NT2/D1 (cell line): Measurements from ENCODE around the gene OPCML.

Experiments
- DNase-seq: peaks from one replicate; pipeline ENCODE4 v3.0.0-alpha.2; 2011; ENCODE audit warnings: low read depth, low spot score
- H3K27me3 ChIP-seq: 2 replicates; pipeline ENCODE4 v1.6.0; 2011; ENCODE audit warnings: mild to moderate bottlenecking; ENCODE audit not compliant: insufficient read length, insufficient read depth
- H3K36me3 ChIP-seq: 2 replicates; pipeline ENCODE4 v1.6.1; 2011; ENCODE audit warnings: mild to moderate bottlenecking, low read length, mixed read lengths; ENCODE audit not compliant: insufficient read depth, insufficient read length
- H3K4me1 ChIP-seq: 2 replicates; pipeline ENCODE4 v1.5.1; 2011; ENCODE audit not compliant: insufficient read depth, insufficient read length
- H3K4me3 ChIP-seq: 2 replicates; pipeline ENCODE4 v1.5.1; 2011; ENCODE audit warnings: low read depth; ENCODE audit not compliant: insufficient read length
- H3K9ac ChIP-seq: 2 replicates; pipeline ENCODE4 v1.6.0; 2011; ENCODE audit warnings: low read depth; ENCODE audit not compliant: insufficient read length
- H3K9me3 ChIP-seq: 2 replicates; pipeline ENCODE4 v1.5.1; 2011; ENCODE audit warnings: mild to moderate bottlenecking, low read length; ENCODE audit not compliant: insufficient read depth
- SUZ12 ChIP-seq: IDR thresholded peaks from 2 replicates; pipeline ENCODE4 v1.6.1; 2011; ENCODE audit not compliant: insufficient read length, insufficient read depth; ENCODE audit errors: extremely low read depth
- YY1 ChIP-seq: IDR thresholded peaks from 2 replicates; pipeline ENCODE4 v1.6.1; 2011; ENCODE audit not compliant: insufficient read length, insufficient read depth
- ZNF274 ChIP-seq: IDR thresholded peaks from 2 replicates; pipeline ENCODE4 v1.6.1; 2011; ENCODE audit warnings: mild to moderate bottlenecking, low read depth, low read length

Gene OPCML

GRCh38 chr11:133531971-133532651 is at the start of gene OPCML:
OPCML (minus strand) TSS chr11:133532501.
- H3K9me3 ChIP-seq, result no peaks in the 10 kb centered on the region
- peaks cover 15% of the 10 kb centered on the region for H3K27me3 ChIP-seq
- no peaks in the 10 kb centered on the region for H3K36me3 ChIP-seq
- H3K4me3 ChIP-seq, result peak within 1 kb of the TSS; percentile 70
- DNase-seq, result no peak
- peaks cover 3% of the 10 kb centered on the region for H3K4me1 ChIP-seq
- peak within 1 kb of the TSS; percentile 78 for H3K9ac ChIP-seq
- TF ChIP-seq YY1 (no peak), ZNF274 (no peak), SUZ12 (no peak)

DNA sequence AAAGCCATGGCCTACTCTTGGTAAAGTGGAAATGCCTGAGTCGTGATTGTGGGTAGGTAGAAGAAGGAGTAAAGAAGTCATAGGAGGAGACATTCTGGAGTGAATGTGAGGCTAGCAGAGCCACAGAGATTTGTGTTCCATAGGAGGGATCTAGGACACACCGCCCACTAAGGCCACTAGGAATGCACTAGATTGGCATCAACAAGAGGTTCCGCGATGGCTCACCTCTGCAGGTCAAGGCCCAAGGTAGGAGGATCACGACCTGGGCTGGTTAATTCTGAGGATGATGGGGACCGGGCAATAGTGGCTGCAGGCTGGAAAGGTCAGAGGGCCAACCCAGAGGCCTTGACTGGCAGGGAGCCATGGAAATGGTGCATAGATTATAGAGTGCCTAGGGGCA is 48.8 kb upstream of the OPCML start:
- no peak overlapping the region for H3K9ac ChIP-seq
- H3K9me3 ChIP-seq, result 0 out of 2 replicates have a peak, but pooled peaks cover 4% of the 10 kb centered on the region
- H3K4me3 ChIP-seq, result no peak overlapping the region
- peaks cover 4% of the 10 kb centered on the region for H3K4me1 ChIP-seq
- TF ChIP-seq ZNF274 (no peak), YY1 (no peak), SUZ12 (no peak)
- H3K36me3 ChIP-seq, result no peaks in the 10 kb centered on the region
- no peak for DNase-seq
- no peaks in the 10 kb centered on the region for H3K27me3 ChIP-seq

- peak overlapping the region; percentile 23 for H3K9ac ChIP-seq
- H3K4me1 ChIP-seq, result peaks cover 4% of the 10 kb centered on the region
- no peak overlapping the region for H3K4me3 ChIP-seq
- H3K27me3 ChIP-seq, result no peaks in the 10 kb centered on the region
- DNase-seq, result no peak
- no peaks in the 10 kb centered on the region for H3K36me3 ChIP-seq
- TF ChIP-seq YY1 (no peak), ZNF274 (no peak), SUZ12 (no peak)
- H3K9me3 ChIP-seq, result no peaks in the 10 kb centered on the region
Measured at GRCh38 chr11:133579165-133580031, 47.1 kb upstream of the OPCML start.

GRCh38 chr11:133577403-133577802 is 45.1 kb upstream of the OPCML start:
- no peak for DNase-seq
- peaks cover 4% of the 10 kb centered on the region for H3K4me1 ChIP-seq
- no peak overlapping the region for H3K4me3 ChIP-seq
- no peak overlapping the region for H3K9ac ChIP-seq
- H3K9me3 ChIP-seq, result no peaks in the 10 kb centered on the region
- TF ChIP-seq SUZ12 (no peak), YY1 (no peak), ZNF274 (no peak)
- H3K27me3 ChIP-seq, result no peaks in the 10 kb centered on the region
- no peaks in the 10 kb centered on the region for H3K36me3 ChIP-seq

DNA sequence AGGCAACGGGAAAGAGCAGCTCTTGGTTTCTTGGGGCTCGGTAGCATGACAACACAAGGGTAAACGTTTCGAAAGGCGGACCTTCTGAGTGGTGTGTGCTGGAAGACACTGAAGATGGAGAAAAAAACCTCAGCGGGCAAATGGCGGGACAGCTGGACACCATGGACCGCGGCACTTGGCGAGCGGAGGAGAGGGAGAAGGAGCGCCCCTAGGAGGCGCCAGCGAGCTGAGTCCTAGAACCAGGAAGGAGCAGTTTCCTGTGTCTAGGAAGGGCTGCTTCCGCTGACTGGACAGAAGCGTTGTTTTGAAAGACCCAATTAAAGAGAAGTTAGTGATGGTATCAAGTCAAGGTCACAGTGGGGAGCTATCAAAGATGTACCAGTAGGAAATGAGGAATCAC is 44.0 kb upstream of the OPCML start:
- H3K36me3 ChIP-seq, result no peaks in the 10 kb centered on the region
- no peaks in the 10 kb centered on the region for H3K9me3 ChIP-seq
- H3K4me3 ChIP-seq, result no peak overlapping the region
- no peak for TF ChIP-seq SUZ12
- no peak for TF ChIP-seq YY1
- no peak for TF ChIP-seq ZNF274
- peaks cover 4% of the 10 kb centered on the region for H3K4me1 ChIP-seq
- H3K27me3 ChIP-seq, result no peaks in the 10 kb centered on the region
- no peak overlapping the region for H3K9ac ChIP-seq
- DNase-seq, result peak; percentile 25

GRCh38 chr11:133573081-133573480 is 40.8 kb upstream of the OPCML start:
- no peak for DNase-seq
- H3K36me3 ChIP-seq, result no peaks in the 10 kb centered on the region
- H3K27me3 ChIP-seq, result no peaks in the 10 kb centered on the region
- no peak overlapping the region for H3K9ac ChIP-seq
- no peak overlapping the region for H3K4me3 ChIP-seq
- TF ChIP-seq ZNF274, result no peak
- no peak for TF ChIP-seq SUZ12
- TF ChIP-seq YY1, result no peak
- H3K4me1 ChIP-seq, result no peaks in the 10 kb centered on the region
- H3K9me3 ChIP-seq, result 0 out of 2 replicates have a peak, but pooled peaks cover 4% of the 10 kb centered on the region

GRCh38 chr11:133570376-133570775 is 38.1 kb upstream of the OPCML start:
- H3K4me1 ChIP-seq, result no peaks in the 10 kb centered on the region
- TF ChIP-seq SUZ12 (no peak), YY1 (no peak), ZNF274 (no peak)
- no peaks in the 10 kb centered on the region for H3K36me3 ChIP-seq
- no peaks in the 10 kb centered on the region for H3K27me3 ChIP-seq
- H3K9ac ChIP-seq, result no peak overlapping the region
- no peak for DNase-seq
- no peak overlapping the region for H3K4me3 ChIP-seq
- H3K9me3 ChIP-seq, result 0 out of 2 replicates have a peak, but pooled peaks cover 4% of the 10 kb centered on the region
